Measurements from ENCODE around the gene NUDCD3.
A peak's percentile ranks its signal among the peaks of the same experiment; 100 is the strongest.

The NUDCD3 gene

GRCh38 chr7:44463169-44463808 is 27.2 kb downstream of the NUDCD3 start:
- in situ Hi-C loops (cut with MboI; ENCODE audit: low pct_unique_long_range_greater_than_20kb, low sequenced_read_pairs), result no loop called here

GRCh38 chr7:44461387-44461786 is 29.1 kb downstream of the NUDCD3 start:
- in situ Hi-C loops (cut with MboI; ENCODE audit: low pct_unique_long_range_greater_than_20kb, low sequenced_read_pairs), result no loop called here
- DNase-seq, result peak; percentile 69

More at GRCh38 chr7:44463169-44463808, 27.2 kb downstream of the NUDCD3 start:
- DNase-seq, result peak; percentile 17

- peak; percentile 77 for DNase-seq
- in situ Hi-C loops (cut with MboI; ENCODE audit: low pct_unique_long_range_greater_than_20kb, low sequenced_read_pairs), result no loop called here
Observed at GRCh38 chr7:44460325-44460724, 30.1 kb downstream of the NUDCD3 start.

- in situ Hi-C loops (cut with MboI; ENCODE audit: low pct_unique_long_range_greater_than_20kb, low sequenced_read_pairs), result no loop called here
- no peak for DNase-seq
Observed at GRCh38 chr7:44455155-44455554, 35.3 kb downstream of the NUDCD3 start.

GRCh38 chr7:44454348-44454747 is 36.1 kb downstream of the NUDCD3 start:
- DNase-seq, result no peak
- in situ Hi-C loops (cut with MboI; ENCODE audit: low pct_unique_long_range_greater_than_20kb, low sequenced_read_pairs), result no loop called here

GRCh38 chr7:44451123-44451522 is 39.3 kb downstream of the NUDCD3 start:
- in situ Hi-C loops (cut with MboI; ENCODE audit: low pct_unique_long_range_greater_than_20kb, low sequenced_read_pairs), result no loop called here
- DNase-seq, result no peak

- peak; percentile 36 for DNase-seq
- in situ Hi-C loops (cut with MboI; ENCODE audit: low pct_unique_long_range_greater_than_20kb, low sequenced_read_pairs), result no loop called here
Observed at GRCh38 chr7:44449584-44449928, 40.9 kb downstream of the NUDCD3 start.

- no peak for DNase-seq
- in situ Hi-C loops (cut with MboI; ENCODE audit: low pct_unique_long_range_greater_than_20kb, low sequenced_read_pairs), result no loop called here
Observed at GRCh38 chr7:44448922-44449583, 41.4 kb downstream of the NUDCD3 start.

GRCh38 chr7:44447874-44448425 is 42.5 kb downstream of the NUDCD3 start:
- no peak for DNase-seq
- in situ Hi-C loops (cut with MboI; ENCODE audit: low pct_unique_long_range_greater_than_20kb, low sequenced_read_pairs), result no loop called here

- in situ Hi-C loops (cut with MboI; ENCODE audit: low pct_unique_long_range_greater_than_20kb, low sequenced_read_pairs), result no loop called here
- DNase-seq, result no peak
Observed at GRCh38 chr7:44445986-44446671, 44.3 kb downstream of the NUDCD3 start.

- in situ Hi-C loops (cut with MboI; ENCODE audit: low pct_unique_long_range_greater_than_20kb, low sequenced_read_pairs), result no loop called here
Observed at GRCh38 chr7:44441079-44441478, 49.4 kb downstream of the NUDCD3 start.

GRCh38 chr7:44440577-44441078 is 49.8 kb downstream of the NUDCD3 start:
- in situ Hi-C loops (cut with MboI; ENCODE audit: low pct_unique_long_range_greater_than_20kb, low sequenced_read_pairs), result no loop called here
- DNase-seq, result no peak

More at GRCh38 chr7:44441079-44441478, 49.4 kb downstream of the NUDCD3 start:
- DNase-seq, result no peak

- in situ Hi-C loops (cut with MboI; ENCODE audit: low pct_unique_long_range_greater_than_20kb, low sequenced_read_pairs), result no loop called here
- no peak for DNase-seq
Observed at GRCh38 chr7:44439926-44440325, 50.5 kb downstream of the NUDCD3 start.

- DNase-seq, result no peak
- in situ Hi-C loops (cut with MboI; ENCODE audit: low pct_unique_long_range_greater_than_20kb, low sequenced_read_pairs), result no loop called here
Observed at GRCh38 chr7:44438816-44439215, 51.6 kb downstream of the NUDCD3 start.

GRCh38 chr7:44434201-44434600 is 56.3 kb downstream of the NUDCD3 start:
- in situ Hi-C loops (cut with MboI; ENCODE audit: low pct_unique_long_range_greater_than_20kb, low sequenced_read_pairs), result no loop called here
- DNase-seq, result no peak

- in situ Hi-C loops (cut with MboI; ENCODE audit: low pct_unique_long_range_greater_than_20kb, low sequenced_read_pairs), result no loop called here
- DNase-seq, result no peak
Observed at GRCh38 chr7:44433255-44434022, 57.0 kb downstream of the NUDCD3 start.

GRCh38 chr7:44432381-44432977 is 58.0 kb downstream of the NUDCD3 start:
- in situ Hi-C loops (cut with MboI; ENCODE audit: low pct_unique_long_range_greater_than_20kb, low sequenced_read_pairs), result no loop called here
- DNase-seq, result no peak

- DNase-seq, result no peak
- in situ Hi-C loops (cut with MboI; ENCODE audit: low pct_unique_long_range_greater_than_20kb, low sequenced_read_pairs), result no loop called here
Observed at GRCh38 chr7:44431091-44431608, 59.3 kb downstream of the NUDCD3 start.

GRCh38 chr7:44430054-44430453 is 60.4 kb downstream of the NUDCD3 start:
- in situ Hi-C loops (cut with MboI; ENCODE audit: low pct_unique_long_range_greater_than_20kb, low sequenced_read_pairs), result no loop called here
- no peak for DNase-seq

Measured in KBM-7 (cell line).